Adrenal gland (tissue), 5 donors: ENCODE results near the gene NACA2.

Experiments used
- CTCF ChIP-seq, 6 experiments: fragments of 450-650 bp in 4 of 6; fragments of 200-600 bp in 2 of 6; sonication (generic) in 1 of 6; IDR thresholded peaks; 1 replicate in 5 of 6; 2 replicates in 1 of 6; pipeline versions ENCODE4 v1.5.1 to v1.8.0; 2016 to 2021; ENCODE audit warnings: antibody characterized with exemption in 6 of 6, mild to moderate bottlenecking in 2 of 6, moderate library complexity in 1 of 6
- POLR2A ChIP-seq, 2 donors: fragments of 450-650 bp; IDR thresholded peaks; one replicate each; pipeline ENCODE4 v1.6.1; 2017; ENCODE audit warnings: antibody characterized with exemption in 2 of 2, mild to moderate bottlenecking in 2 of 2, moderate library complexity in 1 of 2
- donor health status: DM: no; HTN: no; CAD: no.

DNA sequence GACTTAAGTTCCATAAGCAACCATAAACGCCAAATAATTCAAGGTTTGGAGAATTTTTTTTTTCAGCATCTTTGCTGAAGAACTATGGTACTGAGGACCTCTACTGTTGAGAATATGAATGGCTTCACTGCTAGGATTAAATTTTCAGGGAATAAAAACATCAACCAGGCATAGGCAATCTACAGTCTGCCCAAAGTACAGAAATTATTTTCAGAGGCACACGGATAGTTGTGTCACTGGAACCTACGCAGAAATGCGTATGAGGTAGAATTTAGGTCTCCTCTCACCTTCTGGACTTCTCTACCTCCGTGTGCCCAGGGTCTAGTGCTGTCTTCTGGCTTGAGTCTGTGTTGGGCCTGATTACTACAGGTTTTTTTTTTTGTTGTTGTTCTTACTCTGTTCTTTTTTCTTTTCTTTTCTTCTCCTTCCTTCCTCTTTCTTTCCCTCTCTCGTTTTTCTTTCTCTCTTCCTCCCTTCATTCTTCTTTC lies 39.7 kb downstream of the NACA2 start:
- peak; percentile 46 to 75 (median 69) for TF ChIP-seq CTCF (IDR thresholded peaks at IDR 0.05)
- TF ChIP-seq POLR2A (IDR thresholded peaks at IDR 0.05) = no peak
